Hematopoietic multipotent progenitor cell treated with erythropoietin and hydrocortisone succinate and interleukin-3 and kit ligand, for 6 days (in vitro differentiated cells): ENCODE results near the gene S100A14.
"Not testable (repeated sequence)": the region's sequence is repeated elsewhere in the genome, so short reads cannot be mapped to it uniquely, and the experiment has no call there.

Experiments
- DNase-seq: peaks from one replicate; pipeline ENCODE4 v3.0.0-alpha.2; 2015

The S100A14 gene

GRCh38 chr1:153583976-153584375 is 32.1 kb downstream of the S100A14 start:
- DNase-seq = no peak

GRCh38 chr1:153583514-153583913 is 32.6 kb downstream of the S100A14 start:
- DNase-seq = not testable (repeated sequence)

- not testable (repeated sequence) for DNase-seq
These were observed 33.3 kb downstream of the S100A14 start for GRCh38 chr1:153582836-153583235.

GRCh38 chr1:153578936-153579335 is 37.2 kb downstream of the S100A14 start:
- DNase-seq = no peak

- no peak for DNase-seq
These were observed 37.6 kb downstream of the S100A14 start for GRCh38 chr1:153578490-153578889.

GRCh38 chr1:153577624-153578051 is 38.5 kb downstream of the S100A14 start:
- DNase-seq = peak; percentile 66

- DNase-seq = no peak
These were observed 39.0 kb downstream of the S100A14 start for GRCh38 chr1:153577138-153577537.

GRCh38 chr1:153575497-153575896 is 40.6 kb downstream of the S100A14 start:
- not testable (repeated sequence) for DNase-seq

- not testable (repeated sequence) for DNase-seq
These were observed 41.0 kb downstream of the S100A14 start for GRCh38 chr1:153575081-153575491.

- DNase-seq = no peak
These were observed 42.8 kb downstream of the S100A14 start for GRCh38 chr1:153573351-153573750.

GRCh38 chr1:153572569-153573015 is 43.5 kb downstream of the S100A14 start:
- DNase-seq = peak; percentile 87

- no peak for DNase-seq
These were observed 44.4 kb downstream of the S100A14 start for GRCh38 chr1:153571706-153572105.

- no peak for DNase-seq
These were observed 45.3 kb downstream of the S100A14 start for GRCh38 chr1:153570874-153571273.

GRCh38 chr1:153569465-153569864 is 46.7 kb downstream of the S100A14 start:
- no peak for DNase-seq

GRCh38 chr1:153568367-153569099 is 47.6 kb downstream of the S100A14 start:
- peak; percentile 92 for DNase-seq

- DNase-seq = no peak
These were observed 48.3 kb downstream of the S100A14 start for GRCh38 chr1:153567621-153568366.

- peak; percentile 99 for DNase-seq
These were observed 49.4 kb downstream of the S100A14 start for GRCh38 chr1:153566414-153567371.

GRCh38 chr1:153565529-153566374 is 50.4 kb downstream of the S100A14 start, which contains the start of gene S100A2:
Gene S100A2, minus strand, starts transcription at chr1:153565844. Its CDS starts 1,967 bp downstream, at chr1:153563877.
- DNase-seq = peak; percentile 67
